GM18508 (cell line): ENCODE results near the gene ACTR3C.
"Not testable (repeated sequence)": the region's sequence is repeated elsewhere in the genome, so short reads cannot be mapped to it uniquely, and the experiment has no call there.

Experiments used
- ATAC-seq: cut with Tn5 transposase; IDR thresholded peaks from one replicate; pipeline ENCODE4 v1.9.1; 2021; ENCODE audit warnings: moderate number of reproducible peaks; ENCODE audit not compliant: insufficient read depth, unreplicated experiment

ACTR3C gene

DNA sequence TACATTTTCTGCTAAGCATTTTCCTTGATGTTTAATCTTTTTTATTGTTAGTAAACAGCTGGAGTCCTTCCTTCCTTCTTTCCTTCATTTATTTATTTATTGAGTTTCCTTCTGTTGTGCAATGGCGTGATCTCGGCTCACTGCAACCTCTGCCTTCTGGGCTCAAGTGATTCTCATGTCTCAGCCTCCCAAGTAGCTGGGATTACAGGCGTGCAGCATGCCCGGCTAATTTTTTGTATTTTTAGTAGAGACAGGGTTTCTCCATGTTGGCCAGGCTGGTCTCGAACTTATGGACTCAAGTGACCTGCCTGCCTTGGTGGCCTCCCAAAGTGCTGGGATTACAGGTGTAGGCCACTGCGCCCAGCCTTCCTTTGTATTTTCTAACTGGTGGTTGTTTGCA lies 6.4 kb downstream of the ACTR3C start:
- not testable (repeated sequence) for ATAC-seq

DNA sequence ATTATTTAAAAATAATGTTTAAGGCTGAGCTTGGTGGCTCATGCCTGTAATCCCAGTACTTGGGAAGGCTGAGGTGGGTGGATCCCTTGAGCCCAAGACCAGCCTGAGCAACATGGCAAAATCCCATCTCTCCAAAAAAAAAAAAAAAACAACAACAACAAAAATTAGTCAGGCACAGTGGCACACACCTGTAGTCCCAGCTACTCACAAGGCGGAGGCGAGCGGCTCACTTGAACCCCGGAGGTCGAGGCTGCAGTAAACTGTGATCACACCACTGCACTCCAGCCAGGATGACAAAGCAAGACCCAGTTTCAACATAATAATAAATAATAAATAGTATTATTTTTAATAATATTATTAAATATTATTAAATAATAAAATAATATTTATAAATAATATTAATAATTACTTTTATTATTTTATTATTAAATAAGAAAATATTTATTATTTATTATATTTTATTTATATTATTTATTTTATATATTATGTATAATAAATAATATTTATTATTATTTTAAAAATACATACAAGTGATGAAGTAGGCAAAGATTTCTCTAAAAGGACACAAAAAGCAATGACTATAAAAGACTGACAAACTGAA lies 8.6 kb downstream of the ACTR3C start:
- ATAC-seq: no peak

DNA sequence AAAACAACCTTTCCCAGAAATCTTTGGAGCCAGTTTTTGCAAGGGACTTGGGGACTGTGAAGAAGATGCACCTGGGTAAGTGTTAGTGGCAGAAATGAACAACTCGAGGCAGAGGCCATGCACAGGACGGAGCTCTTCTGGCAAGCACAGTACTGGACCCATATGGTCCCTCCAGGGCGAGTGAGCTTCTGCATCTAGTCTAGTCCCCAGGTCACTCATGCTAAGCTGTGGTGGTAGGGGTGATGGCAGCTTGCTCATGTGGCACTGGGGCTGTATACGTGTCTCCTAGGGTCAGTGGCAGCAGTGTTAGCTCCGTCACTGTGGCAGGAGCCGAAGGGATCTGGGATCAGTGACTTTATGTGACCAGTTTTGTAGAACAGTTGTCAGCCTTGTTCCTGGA lies 9.5 kb downstream of the ACTR3C start:
- no peak for ATAC-seq

DNA sequence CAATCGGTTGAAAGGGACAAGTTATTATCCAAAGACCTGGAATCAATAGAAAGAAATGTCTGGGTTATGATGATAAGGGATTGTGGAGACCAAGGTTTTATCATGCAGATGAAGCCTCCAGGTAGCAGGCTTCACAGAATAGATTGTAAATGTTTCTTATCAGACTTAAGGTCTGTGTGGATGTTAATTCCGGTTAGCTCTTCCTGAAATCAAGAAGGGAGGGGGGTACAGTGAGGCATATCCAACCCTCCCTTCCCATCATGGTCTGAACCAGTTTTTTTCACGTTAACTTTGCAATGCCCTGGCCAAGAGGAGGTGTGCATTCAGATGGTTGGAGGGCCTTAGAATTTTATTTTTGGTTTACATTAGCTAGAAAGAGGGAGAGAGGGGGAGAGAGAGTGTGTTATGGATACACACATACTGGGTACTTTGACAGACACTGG lies 10.0 kb downstream of the ACTR3C start:
- no peak for ATAC-seq

DNA sequence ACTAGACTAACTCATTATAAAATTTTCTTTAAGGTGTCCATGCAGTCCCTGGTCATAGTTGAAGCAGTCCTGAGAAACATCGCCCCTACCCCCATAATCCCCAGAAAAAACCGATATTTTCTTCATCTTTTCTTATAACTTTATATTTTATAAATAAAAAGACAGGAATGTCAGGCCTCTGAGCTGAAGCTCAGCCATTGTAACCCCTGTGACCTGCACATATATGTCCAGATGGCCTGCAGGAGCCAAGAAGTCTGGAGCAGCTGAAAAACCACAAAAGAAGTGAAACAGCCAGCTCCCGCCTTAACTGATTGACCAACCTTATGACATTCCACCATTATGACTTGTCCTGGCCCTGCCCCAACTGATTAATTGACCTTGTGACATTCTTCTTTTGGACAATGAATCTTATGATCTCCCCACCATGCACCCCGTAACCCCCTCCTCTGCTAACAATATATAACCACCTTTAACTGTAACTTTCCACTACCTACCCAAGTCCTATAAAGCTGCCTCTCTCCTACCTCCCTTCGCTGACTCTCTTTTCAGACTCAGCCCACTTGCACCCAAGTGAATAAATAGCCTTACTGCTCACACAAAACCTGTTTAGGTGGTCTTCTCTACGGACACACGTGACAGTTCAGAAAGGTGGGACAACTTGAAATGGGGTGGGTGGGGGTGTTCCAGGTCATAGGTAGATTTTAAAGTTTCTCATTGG lies 10.5 kb downstream of the ACTR3C start:
- not testable (repeated sequence) for ATAC-seq

DNA sequence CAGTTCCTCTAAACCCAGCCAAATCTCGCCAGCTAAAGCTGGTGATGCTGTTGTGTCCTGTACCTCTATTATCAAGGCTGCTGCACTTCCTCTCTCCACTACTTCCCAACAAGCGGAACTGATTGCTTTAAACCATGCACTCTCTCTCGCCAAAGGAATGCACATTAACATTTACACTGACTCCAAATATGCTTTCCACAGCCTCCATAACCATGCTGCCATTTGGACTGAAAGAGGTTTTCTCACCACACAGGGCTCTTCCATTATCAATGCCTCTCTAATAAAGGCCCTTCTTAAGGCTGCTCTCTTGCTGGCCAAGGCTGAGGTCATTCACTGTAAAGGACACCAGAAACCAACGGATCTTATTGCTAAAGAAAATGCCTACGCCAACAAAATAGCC lies 11.6 kb downstream of the ACTR3C start:
- no peak for ATAC-seq

DNA sequence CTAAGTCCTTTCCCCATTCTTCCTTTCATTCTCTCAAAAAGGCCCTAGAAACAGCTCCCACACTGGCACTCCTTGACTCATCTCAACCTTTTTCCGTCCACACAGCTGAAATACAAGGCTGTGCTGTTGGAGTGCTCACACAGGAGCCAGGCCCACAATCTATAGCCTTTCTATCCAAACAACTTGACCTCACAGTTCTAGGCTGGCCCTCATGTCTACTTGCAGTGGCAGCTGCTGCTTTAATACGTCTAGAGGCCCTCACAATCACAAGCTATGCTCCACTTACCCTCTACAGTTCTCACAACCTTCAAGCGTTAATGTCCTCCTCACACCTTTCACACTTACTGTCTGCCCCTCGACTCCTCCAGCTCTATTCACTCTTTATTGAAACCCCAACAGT lies 12.2 kb downstream of the ACTR3C start:
- no peak for ATAC-seq

DNA sequence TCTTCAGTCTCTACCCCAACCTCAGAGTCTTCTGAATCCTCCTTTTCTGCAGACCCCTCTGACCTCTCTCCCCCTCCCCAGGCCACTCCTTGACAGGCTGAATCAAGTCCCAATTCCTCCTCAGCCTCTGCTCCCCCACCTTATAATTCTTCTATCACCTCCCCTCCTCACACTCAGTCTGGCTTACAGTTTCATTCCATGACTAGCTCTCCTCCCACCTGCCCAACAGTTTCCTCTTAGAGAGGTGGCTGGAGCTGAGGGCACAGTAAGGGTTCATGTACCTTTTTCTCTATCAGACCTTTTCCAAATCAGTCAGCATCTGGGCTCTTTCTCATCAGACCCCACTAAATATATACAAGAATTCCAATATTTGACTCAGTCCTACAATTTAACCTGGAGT lies 14.8 kb downstream of the ACTR3C start:
- no peak for ATAC-seq

DNA sequence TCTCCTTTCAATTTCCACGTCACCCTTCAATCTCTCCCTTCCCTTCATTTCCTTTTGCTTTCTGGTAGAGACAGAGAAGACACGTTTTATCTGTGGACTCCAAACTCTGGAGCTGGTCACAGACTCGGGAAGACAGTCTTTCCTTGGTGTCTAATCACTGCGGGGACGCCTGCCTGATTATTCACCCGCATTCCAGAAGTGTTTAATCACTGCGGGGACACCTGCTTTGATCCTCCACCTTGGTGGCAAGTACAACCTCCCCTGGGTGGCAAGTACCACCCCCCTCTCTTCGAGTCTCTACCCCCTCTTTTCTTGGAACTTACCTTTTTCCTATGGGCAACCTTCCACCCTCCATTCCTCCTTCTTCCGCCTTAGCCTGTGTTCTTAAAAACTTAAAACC lies 15.4 kb downstream of the ACTR3C start:
- ATAC-seq: no peak

DNA sequence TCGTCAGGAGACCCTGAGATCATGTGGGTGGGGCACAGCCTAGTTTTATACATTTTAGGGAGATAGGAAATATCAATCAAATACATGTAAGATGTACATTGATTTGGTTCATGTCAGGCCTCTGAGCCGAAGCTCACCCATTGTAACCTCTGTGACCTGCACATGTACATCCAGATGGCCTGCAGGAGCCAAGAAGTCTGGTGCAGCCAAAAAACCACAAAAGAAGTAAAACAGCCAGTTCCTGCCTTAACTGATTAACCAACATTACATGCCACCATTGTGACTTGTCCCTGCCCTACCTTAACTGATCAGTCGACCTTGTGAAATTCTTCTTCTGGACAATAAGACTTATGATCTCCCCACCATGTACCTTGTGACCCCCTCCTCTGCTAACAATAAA lies 16.2 kb downstream of the ACTR3C start:
- ATAC-seq: no peak

DNA sequence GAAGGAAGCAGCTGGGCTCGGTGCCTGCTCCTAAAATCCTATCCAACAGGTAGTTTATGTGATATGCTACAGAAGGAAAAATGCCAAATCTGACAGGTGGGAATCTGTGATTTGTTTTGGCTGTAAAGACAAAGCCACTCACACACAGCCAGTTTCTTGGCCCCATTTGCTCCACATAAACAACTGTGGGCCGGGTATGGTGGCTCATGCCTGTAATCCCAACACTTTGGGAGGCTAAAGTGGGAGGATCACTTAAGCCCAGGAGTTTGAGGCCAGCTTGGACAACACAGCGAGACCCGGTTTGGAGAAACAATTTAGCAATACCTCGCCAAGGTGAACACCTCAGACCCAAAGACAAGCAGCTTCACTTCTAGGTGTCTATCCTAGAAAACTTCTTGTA lies 17.0 kb downstream of the ACTR3C start:
- ATAC-seq: not testable (repeated sequence)

DNA sequence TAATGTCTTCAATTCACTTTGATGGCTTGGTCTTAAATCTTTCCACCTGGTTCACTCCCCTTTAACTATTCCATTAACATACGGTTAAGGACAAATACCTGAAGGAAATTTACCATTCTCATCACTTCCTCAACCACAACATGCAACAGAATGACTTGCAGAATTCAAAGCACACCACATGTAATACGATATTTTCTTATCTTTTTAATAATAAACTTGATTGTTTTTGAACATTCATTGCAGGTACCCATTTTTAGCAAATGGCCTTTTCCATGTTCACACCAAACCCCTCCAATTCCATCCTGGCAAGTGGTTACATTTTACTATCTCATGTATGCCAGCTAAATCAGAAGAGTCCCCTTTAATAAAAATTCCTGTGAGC lies 17.5 kb downstream of the ACTR3C start:
- ATAC-seq: not testable (repeated sequence)

DNA sequence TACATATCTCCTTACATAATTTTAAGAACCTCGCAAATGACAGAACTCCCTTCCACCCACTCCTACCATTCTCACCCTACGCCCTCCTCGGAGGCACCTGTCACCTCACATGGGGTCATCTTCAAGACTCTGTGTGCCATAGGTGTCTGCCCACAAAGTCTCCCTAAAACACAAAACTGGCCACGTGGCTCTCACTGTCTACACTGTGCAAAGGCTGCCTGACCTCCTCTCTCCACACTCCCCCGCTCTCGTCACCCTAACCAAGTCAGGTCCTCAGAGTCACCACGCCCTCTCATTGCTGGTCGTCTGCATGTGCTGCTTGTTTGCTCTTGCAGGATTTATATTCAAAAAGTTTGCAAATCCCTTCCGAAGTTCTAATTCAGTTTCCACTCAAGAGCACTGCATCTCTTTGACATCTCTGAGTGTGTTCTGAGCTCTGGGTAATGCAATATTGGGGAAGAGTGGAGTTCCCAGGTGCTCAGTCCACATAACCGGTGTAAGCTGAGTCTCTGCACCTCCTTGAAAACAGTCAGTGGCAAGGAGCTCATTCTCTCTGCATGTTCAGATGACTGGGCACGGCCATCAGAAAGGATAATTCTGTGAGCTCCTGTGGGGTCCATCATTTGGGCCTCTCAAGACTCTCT lies 18.0 kb downstream of the ACTR3C start:
- ATAC-seq: not testable (repeated sequence)

DNA sequence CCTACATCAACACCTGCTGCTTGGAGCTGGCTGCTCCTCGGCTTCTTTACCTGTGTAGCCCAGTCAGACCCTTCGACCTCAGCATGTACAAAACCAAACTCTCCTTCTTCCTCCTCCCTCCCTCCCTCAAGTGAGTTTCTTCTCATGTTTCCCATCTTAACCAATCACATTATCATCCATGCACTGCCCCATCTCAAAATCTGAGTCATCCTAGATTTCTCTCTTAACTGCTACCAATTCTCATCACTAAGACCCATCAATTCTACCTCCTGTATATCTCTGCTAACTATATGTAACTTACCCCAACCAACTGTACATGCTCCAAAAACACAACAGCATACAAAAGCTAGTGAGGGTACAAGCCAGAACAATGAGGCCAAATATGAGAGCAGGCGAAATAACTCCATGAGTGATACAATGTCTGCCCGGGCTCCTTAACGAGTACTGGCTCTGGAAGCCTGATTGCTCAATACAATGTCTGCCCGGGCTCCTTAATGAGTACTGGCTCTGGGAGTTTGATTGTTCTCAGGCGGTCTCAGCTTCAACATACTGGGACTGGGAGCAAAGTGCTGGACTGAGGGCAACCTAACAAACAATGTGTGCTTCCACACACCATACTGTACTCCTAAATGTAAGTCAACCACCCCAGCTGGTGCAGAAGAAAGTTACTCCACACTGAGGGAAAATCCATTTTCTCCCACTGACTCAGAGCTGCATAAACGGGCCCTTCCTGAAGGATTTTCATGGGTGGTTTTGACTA lies 18.7 kb downstream of the ACTR3C start:
- not testable (repeated sequence) for ATAC-seq

DNA sequence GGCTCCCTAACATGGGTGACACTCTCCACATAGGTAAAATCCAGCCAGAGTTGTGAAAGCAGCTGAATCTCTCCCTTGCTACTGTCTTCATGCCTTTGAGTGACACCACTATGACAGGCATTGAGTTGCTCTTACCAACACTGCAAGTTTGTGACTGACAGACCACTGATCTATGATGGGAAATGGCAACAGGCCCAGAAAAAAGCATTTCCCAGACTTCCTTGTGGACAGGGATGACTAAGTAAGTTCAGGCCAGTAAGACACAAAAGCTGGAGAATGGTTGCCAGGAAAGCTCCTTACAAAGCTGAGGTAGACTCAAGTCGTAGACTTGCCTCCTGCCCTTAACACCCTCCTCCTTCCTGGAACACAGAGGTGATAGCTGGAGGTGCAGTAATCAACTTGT lies 20.4 kb downstream of the ACTR3C start:
- not testable (repeated sequence) for ATAC-seq

DNA sequence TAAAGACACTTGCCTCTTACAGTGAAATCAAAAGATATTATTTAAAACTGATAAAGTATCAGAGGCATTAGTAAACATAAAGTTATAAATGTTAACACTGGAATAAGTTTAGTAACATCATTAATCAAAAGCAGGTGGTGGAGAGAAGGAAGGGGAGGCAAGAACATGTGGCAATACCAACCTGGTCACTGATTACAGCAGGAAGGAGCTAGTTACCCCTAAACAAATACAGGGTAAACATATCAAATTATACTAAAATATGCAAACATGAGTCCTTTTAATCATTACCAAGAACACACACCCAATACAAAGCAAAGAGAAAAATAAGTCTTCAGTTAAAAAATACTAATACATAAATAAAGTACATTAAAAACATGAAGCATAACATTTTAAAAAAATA lies 25.4 kb downstream of the ACTR3C start:
- not testable (repeated sequence) for ATAC-seq

DNA sequence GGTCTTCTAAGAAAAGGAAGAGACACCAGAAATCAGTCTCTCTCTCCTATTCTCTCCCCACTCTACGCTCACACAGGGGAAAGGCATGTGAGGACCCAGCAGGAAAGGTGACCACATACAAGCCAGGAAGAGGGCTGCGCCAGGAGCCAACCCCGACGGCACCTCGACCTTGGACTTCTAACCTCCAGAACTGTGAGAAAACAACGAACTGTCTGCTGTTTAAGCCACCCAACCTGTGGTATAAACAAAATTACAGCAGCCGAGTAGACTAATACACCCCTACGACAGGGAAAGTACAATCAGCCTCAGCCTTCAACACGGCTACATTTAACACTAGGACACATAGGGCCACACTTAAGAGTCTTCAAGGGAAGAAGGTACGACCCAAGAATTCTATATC lies 26.5 kb downstream of the ACTR3C start:
- not testable (repeated sequence) for ATAC-seq

DNA sequence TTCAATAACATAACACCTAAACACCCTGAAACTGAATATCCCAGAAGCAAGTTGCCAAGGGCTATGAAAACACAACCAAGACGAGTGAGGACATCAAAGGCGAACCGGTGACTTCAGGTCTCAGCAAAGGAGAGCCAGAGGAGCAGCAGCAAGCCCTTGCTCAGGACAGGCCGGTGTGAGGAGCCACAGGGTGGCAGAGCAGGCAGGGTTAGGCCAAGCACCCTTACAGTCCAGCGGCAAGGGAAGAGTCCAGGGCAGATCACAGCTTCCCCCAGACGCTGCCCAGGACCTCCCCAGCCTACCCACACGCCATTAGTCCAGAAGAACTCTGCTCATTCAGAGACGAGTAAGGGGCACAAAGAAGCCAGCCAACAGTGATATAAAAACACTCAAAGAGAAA lies 27.7 kb downstream of the ACTR3C start:
- ATAC-seq: not testable (repeated sequence)

DNA sequence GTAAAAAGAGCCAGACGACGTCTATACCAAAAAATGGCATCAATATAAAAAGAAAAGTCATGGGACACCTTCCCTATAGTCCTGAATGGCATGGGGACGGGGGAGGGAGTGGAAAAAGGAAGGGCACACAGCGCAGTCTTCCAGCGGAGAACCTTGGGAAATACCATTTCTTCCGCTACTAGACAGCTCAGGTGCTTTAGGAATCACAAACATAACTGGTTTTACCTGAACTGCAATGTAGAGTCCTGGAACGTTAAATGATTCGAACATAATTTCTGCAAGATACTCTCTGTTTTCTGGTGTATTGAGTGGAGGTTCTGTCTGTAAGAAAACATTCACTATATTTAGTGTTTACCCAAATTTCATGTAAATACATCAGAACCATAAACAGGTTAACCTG lies 28.3 kb downstream of the ACTR3C start:
- not testable (repeated sequence) for ATAC-seq

DNA sequence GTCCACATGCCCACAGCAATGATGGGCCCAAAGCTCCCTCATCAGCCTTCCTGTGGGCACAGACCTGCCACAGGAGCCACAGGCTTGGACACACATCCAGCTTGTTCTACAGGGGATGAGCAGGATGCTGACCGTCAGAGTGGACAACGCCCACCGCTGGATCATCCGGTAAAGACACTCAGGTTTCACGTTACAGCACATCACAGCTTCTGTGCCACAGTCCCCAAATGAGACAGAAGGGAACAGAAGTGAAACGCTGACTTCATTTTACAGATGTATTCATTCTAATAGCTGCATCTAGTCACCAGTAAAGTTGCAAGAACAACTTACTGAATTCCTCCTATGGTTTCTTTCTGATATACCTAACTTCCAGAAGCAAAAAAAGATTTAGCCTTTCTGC lies 33.0 kb downstream of the ACTR3C start:
- ATAC-seq: not testable (repeated sequence)

DNA sequence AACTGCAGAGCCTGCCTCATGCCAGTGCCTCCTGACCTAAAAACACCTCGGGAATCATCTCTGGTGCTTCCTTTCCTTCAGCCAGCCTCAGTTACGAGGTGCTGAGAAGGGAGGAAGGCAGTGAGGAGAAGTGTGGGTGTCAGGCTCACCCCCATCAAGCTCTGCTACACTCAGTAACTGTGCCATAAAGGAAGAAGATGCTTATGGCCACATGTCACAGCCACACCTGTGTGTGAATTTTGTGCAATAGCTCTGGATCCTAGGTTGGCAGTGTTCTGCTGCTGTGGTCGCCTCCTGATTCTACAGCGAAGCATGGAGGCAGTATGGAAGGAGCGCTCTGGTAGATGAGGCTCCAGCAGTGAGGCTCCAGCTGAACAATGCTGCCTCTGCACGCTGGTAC lies 34.5 kb downstream of the ACTR3C start:
- ATAC-seq: not testable (repeated sequence)
